ENCODE measurements around the gene HJURP. TPM values are rescaled to one million over a fixed set of nuclear protein-coding genes. Genes with fewer than 3 reads are reported as not detected.

HJURP gene
- polyA plus RNA-seq, 1 of the 3 experiments (the other 2 are of a cell fraction): 13.2 TPM

Other genes with a start within 250 kb of the HJURP start
- gene UGT1A8, start 236.9 kb downstream of the HJURP start, polyA plus RNA-seq (2012; rRNA removed): not detected in 2 replicates
- gene UGT1A10, start 218.1 kb downstream of the HJURP start, polyA plus RNA-seq (2012; rRNA removed): not detected in 2 replicates
- gene UGT1A9, start 182.6 kb downstream of the HJURP start, polyA plus RNA-seq (2012; rRNA removed): not detected in 2 replicates
- not detected in 2 replicates for gene UGT1A7, start 172.6 kb downstream of the HJURP start, polyA plus RNA-seq (2012; rRNA removed)
- not detected in 2 replicates for gene UGT1A6, start 161.6 kb downstream of the HJURP start, polyA plus RNA-seq (2012; rRNA removed)
- gene UGT1A5, start 141.6 kb downstream of the HJURP start, polyA plus RNA-seq (2012; rRNA removed): not detected in 2 replicates
- gene UGT1A4, start 135.8 kb downstream of the HJURP start, polyA plus RNA-seq (2012; rRNA removed): not detected in 2 replicates
- gene UGT1A3, start 125.5 kb downstream of the HJURP start, polyA plus RNA-seq (2012; rRNA removed): not detected in 2 replicates
- not detected in 2 replicates for gene UGT1A1, start 94.3 kb downstream of the HJURP start, polyA plus RNA-seq (2012; rRNA removed)
- gene MROH2A, start 76.2 kb downstream of the HJURP start, polyA plus RNA-seq (2012; rRNA removed): 0.02 TPM in 1 of 2 replicates, not detected in the other
- 0.85 and 1.6 TPM in 2 replicates for gene TRPM8, start 62.8 kb upstream of the HJURP start, polyA plus RNA-seq (2012; rRNA removed)
- 0.19 and 0.30 TPM in 2 replicates for gene SPP2, start 196.2 kb upstream of the HJURP start, polyA plus RNA-seq (2012; rRNA removed)

Measured in SK-N-SH (cell line).